Caco-2 (cell line): ENCODE measurements around the gene BRF1. TPM values are rescaled to one million over a fixed set of nuclear protein-coding genes. Genes with fewer than 3 reads are reported as not detected.

Experiments used
- BruUV-seq: library from RNA; stranded (reverse); fragments of 400-500 nt; replicated peaks from 2 replicates; lab custom pipeline; 2021; lab: Mats Ljungman, UMichigan
- CTCF ChIA-PET: fragments of 300-600 bp; sonication (Branson Sonifier 250); formaldehyde crosslinking; loops from one replicate; lab custom pipeline; 2022; ENCODE audit warnings: antibody characterized with exemption; lab: Charles Lee
- POLR2A ChIA-PET: fragments of 300-600 bp; sonication (Branson Sonifier 250); formaldehyde crosslinking; loops from one replicate; lab custom pipeline; 2022; ENCODE audit warnings: antibody characterized with exemption; lab: Charles Lee
- DNase-seq, 2 experiments: peaks; one replicate each; pipeline versions ENCODE4 v3.0.0 to v3.0.0-alpha.2; 2020 to 2022
- H3K27me3 ChIP-seq: replicated peaks from 2 replicates; pipeline ENCODE4 v1.6.0; 2011; ENCODE audit warnings: low read length; ENCODE audit not compliant: control insufficient read depth, insufficient read depth
- H3K36me3 ChIP-seq: 2 replicates; pipeline ENCODE4 v1.5.1; 2011; ENCODE audit warnings: low read length; ENCODE audit not compliant: control insufficient read depth, insufficient read depth
- H3K4me1 ChIP-seq: fragments of 250-450 bp; sonication (Bioruptor Pico); 2 replicates; pipeline ENCODE4 v1.5.1; 2020; ENCODE audit warnings: mild to moderate bottlenecking
- H3K4me3 ChIP-seq: 2 replicates; pipeline ENCODE4 v1.5.1; 2011; ENCODE audit warnings: low read depth, mild to moderate bottlenecking, control low read depth, low read length
- H3K9me3 ChIP-seq: fragments of 250-450 bp; sonication (Bioruptor Pico); 2 replicates; pipeline ENCODE4 v1.5.1; 2020; ENCODE audit warnings: mild to moderate bottlenecking, moderate library complexity
- H3K27ac Mint-ChIP-seq: one replicate; pipeline ENCODE4 v1.8.0; 2022; ENCODE audit warnings: mixed read lengths; ENCODE audit not compliant: unreplicated experiment
- H3K27me3 Mint-ChIP-seq: one replicate; pipeline ENCODE4 v1.8.0; 2022; ENCODE audit warnings: mixed read lengths; ENCODE audit not compliant: insufficient read depth, unreplicated experiment
- H3K36me3 Mint-ChIP-seq: one replicate; pipeline ENCODE4 v1.8.0; 2022; ENCODE audit warnings: mild to moderate bottlenecking, mixed read lengths; ENCODE audit not compliant: insufficient read depth, unreplicated experiment
- H3K4me1 Mint-ChIP-seq: one replicate; pipeline ENCODE4 v1.8.0; 2022; ENCODE audit warnings: low read depth, mixed read lengths; ENCODE audit not compliant: unreplicated experiment
- H3K4me3 Mint-ChIP-seq: one replicate; pipeline ENCODE4 v1.8.0; 2022; ENCODE audit warnings: mild to moderate bottlenecking, moderate library complexity, mixed read lengths; ENCODE audit not compliant: unreplicated experiment
- H3K9me3 Mint-ChIP-seq: one replicate; pipeline ENCODE4 v1.8.0; 2022; ENCODE audit warnings: mixed read lengths; ENCODE audit not compliant: unreplicated experiment
- CTCF ChIP-seq, 2 experiments: fragments of 200-600 bp in 1 of 2; IDR thresholded peaks; 1 replicate in 1 of 2; 2 replicates in 1 of 2; pipeline versions ENCODE4 v1.5.1 to v1.8.0; 2011 to 2022; ENCODE audit warnings: antibody characterized with exemption in 1 of 2, control low read depth in 1 of 2, inconsistent platforms in 1 of 2, low read depth in 1 of 2, low read length in 1 of 2, mild to moderate bottlenecking in 1 of 2, moderate library complexity in 1 of 2; ENCODE audit not compliant: insufficient read depth in 1 of 2, severe bottlenecking in 1 of 2, unreplicated experiment in 1 of 2
- intact Hi-C: fragments of 100-400 bp; cut with micrococcal nuclease; formaldehyde crosslinking; loops from one replicate; pipeline ENCODE4 v1.10.0; 2022; ENCODE audit not compliant: unreplicated experiment
- total RNA-seq: library from RNA; stranded (reverse); gene quantifications from 2 replicates; pipeline ENCODE4 v1.2.3, GENCODE V29; 2022

Gene BRF1
- total RNA-seq, 1 experiment from 2014 or later, result 43.6 TPM

GRCh38 chr14:105173901-105174894 lies 126.6 kb downstream of the BRF1 start:
- BruUV-seq, result no TSS peak
- DNase-seq, result no peak
- Mint-ChIP-seq H3K27me3 (no peaks in the 10 kb centered on the region), H3K4me3 (no peak overlapping the region), H3K4me1 (no peaks in the 10 kb centered on the region), H3K27ac (no peak overlapping the region), H3K36me3 (peaks cover 14% of the 10 kb centered on the region), H3K9me3 (no peaks in the 10 kb centered on the region)
- Histone ChIP-seq H3K4me3 (no peak overlapping the region), H3K4me1 (no peaks in the 10 kb centered on the region), H3K36me3 (no peaks in the 10 kb centered on the region), H3K27me3 (no peaks in the 10 kb centered on the region; the same call in 1 of the 2 replicates), H3K9me3 (no peaks in the 10 kb centered on the region)
- CTCF ChIA-PET, result no interaction called here
- no peak for TF ChIP-seq CTCF (IDR thresholded peaks at IDR 0.05; ENCODE audit: insufficient read depth in 1 of 2, low read depth in 1 of 2, low read length in 1 of 2, severe bottlenecking in 1 of 2, unreplicated experiment in 1 of 2)
- intact Hi-C loops, result no loop called here
- POLR2A ChIA-PET, result no interaction called here

- Histone ChIP-seq H3K27me3 (no peaks in the 10 kb centered on the region; the same call in 1 of the 2 replicates), H3K4me3 (no peak overlapping the region), H3K36me3 (no peaks in the 10 kb centered on the region), H3K9me3 (no peaks in the 10 kb centered on the region), H3K4me1 (no peaks in the 10 kb centered on the region)
- ChIA-PET CTCF (interaction anchor here (0.6 kb wide), 1 partner anchor 7 kb away, joined by 3 read pairs; no protein-coding TSS in a partner anchor), POLR2A (no interaction called here)
- no peak overlapping the region for H3K27ac Mint-ChIP-seq
- no peaks in the 10 kb centered on the region for H3K9me3 Mint-ChIP-seq
- H3K36me3 Mint-ChIP-seq, result peaks cover 14% of the 10 kb centered on the region
- no peak overlapping the region for H3K4me3 Mint-ChIP-seq
- H3K27me3 Mint-ChIP-seq, result no peaks in the 10 kb centered on the region
- TF ChIP-seq CTCF (IDR thresholded peaks at IDR 0.05; ENCODE audit: insufficient read depth in 1 of 2, low read depth in 1 of 2, low read length in 1 of 2, severe bottlenecking in 1 of 2, unreplicated experiment in 1 of 2), result no peak
- DNase-seq, result no peak
- H3K4me1 Mint-ChIP-seq, result no peaks in the 10 kb centered on the region
- no TSS peak for BruUV-seq
- intact Hi-C loops, result no loop called here
These were observed 127.7 kb downstream of the BRF1 start for GRCh38 chr14:105173145-105173544.

- CTCF ChIA-PET, result interaction anchor here (0.6 kb wide), 2 partner anchors 8 to 28 kb away, joined by 3 read pairs; no protein-coding TSS in a partner anchor
- TF ChIP-seq CTCF (IDR thresholded peaks at IDR 0.05; ENCODE audit: insufficient read depth in 1 of 2, low read depth in 1 of 2, low read length in 1 of 2, severe bottlenecking in 1 of 2, unreplicated experiment in 1 of 2), result no peak
- no peaks in the 10 kb centered on the region for H3K4me1 Mint-ChIP-seq
These were observed 128.3 kb downstream of the BRF1 start for GRCh38 chr14:105172476-105172875.

More at GRCh38 chr14:105172476-105172875, 128.3 kb downstream of the BRF1 start:
- H3K9me3 Mint-ChIP-seq, result no peaks in the 10 kb centered on the region
- intact Hi-C loops, result no loop called here
- H3K36me3 ChIP-seq, result no peaks in the 10 kb centered on the region
- H3K27ac Mint-ChIP-seq, result no peak overlapping the region
- H3K9me3 ChIP-seq, result no peaks in the 10 kb centered on the region
- POLR2A ChIA-PET, result no interaction called here
- BruUV-seq, result no TSS peak
- no peak for DNase-seq
- H3K4me3 ChIP-seq, result no peak overlapping the region
- no peaks in the 10 kb centered on the region; the same call in 1 of the 2 replicates for H3K27me3 ChIP-seq
- H3K4me1 ChIP-seq, result no peaks in the 10 kb centered on the region
- H3K36me3 Mint-ChIP-seq, result peaks cover 14% of the 10 kb centered on the region
- H3K27me3 Mint-ChIP-seq, result no peaks in the 10 kb centered on the region
- H3K4me3 Mint-ChIP-seq, result no peak overlapping the region
